Measurements from ENCODE around the gene SLC38A9.
A peak's percentile ranks its signal among the peaks of the same experiment; 100 is the strongest.
"Not testable (repeated sequence)": the region's sequence is repeated elsewhere in the genome, so short reads cannot be mapped to it uniquely, and the experiment has no call there.

The SLC38A9 gene

GRCh38 chr5:55712023-55712859 lies at the start of gene SLC38A9:
Gene SLC38A9, minus strand, starts transcription at chr5:55712324. Its CDS starts 14,366 bp downstream, at chr5:55697958.
- peak; percentile 89 for DNase-seq (ENCODE audit: low read depth)

- not testable (repeated sequence) for DNase-seq (ENCODE audit: low read depth)
These were observed 49.6 kb upstream of the SLC38A9 start for GRCh38 chr5:55761721-55762120.

- no peak for DNase-seq (ENCODE audit: low read depth)
These were observed 46.6 kb upstream of the SLC38A9 start for GRCh38 chr5:55758714-55759113.

GRCh38 chr5:55758231-55758630 lies 46.1 kb upstream of the SLC38A9 start:
- DNase-seq (ENCODE audit: low read depth): no peak

- no peak for DNase-seq (ENCODE audit: low read depth)
These were observed 38.4 kb upstream of the SLC38A9 start for GRCh38 chr5:55750499-55750898.

- DNase-seq (ENCODE audit: low read depth): no peak
These were observed 37.9 kb upstream of the SLC38A9 start for GRCh38 chr5:55750063-55750462.

- DNase-seq (ENCODE audit: low read depth): no peak
These were observed 37.3 kb upstream of the SLC38A9 start for GRCh38 chr5:55749387-55749786.

GRCh38 chr5:55747778-55748318 lies 35.7 kb upstream of the SLC38A9 start:
- DNase-seq (ENCODE audit: low read depth): no peak

- no peak for DNase-seq (ENCODE audit: low read depth)
These were observed 30.7 kb upstream of the SLC38A9 start for GRCh38 chr5:55742778-55743177.

GRCh38 chr5:55737793-55738192 lies 25.7 kb upstream of the SLC38A9 start, which contains the start of gene DDX4:
Gene DDX4, plus strand, starts transcription at chr5:55738061. Its CDS starts 903 bp downstream, at chr5:55738964.
- DNase-seq (ENCODE audit: low read depth): no peak

GRCh38 chr5:55734658-55735057 lies 22.5 kb upstream of the SLC38A9 start:
- DNase-seq (ENCODE audit: low read depth): no peak

GRCh38 chr5:55732585-55732984 lies 20.5 kb upstream of the SLC38A9 start:
- no peak for DNase-seq (ENCODE audit: low read depth)

GRCh38 chr5:55731848-55732247 lies 19.7 kb upstream of the SLC38A9 start:
- no peak for DNase-seq (ENCODE audit: low read depth)

GRCh38 chr5:55724281-55724680 lies 12.2 kb upstream of the SLC38A9 start:
- no peak for DNase-seq (ENCODE audit: low read depth)

- DNase-seq (ENCODE audit: low read depth): no peak
These were observed 8.1 kb upstream of the SLC38A9 start for GRCh38 chr5:55720188-55720703.

- not testable (repeated sequence) for DNase-seq (ENCODE audit: low read depth)
These were observed 6.9 kb upstream of the SLC38A9 start for GRCh38 chr5:55719026-55719425.

- no peak for DNase-seq (ENCODE audit: low read depth)
These were observed 3.5 kb upstream of the SLC38A9 start for GRCh38 chr5:55715519-55716078.

- DNase-seq (ENCODE audit: low read depth): no peak
These were observed 2.6 kb upstream of the SLC38A9 start for GRCh38 chr5:55714749-55715148.

- DNase-seq (ENCODE audit: low read depth): no peak
These were observed 2.2 kb upstream of the SLC38A9 start for GRCh38 chr5:55714339-55714738.

- DNase-seq (ENCODE audit: low read depth): no peak
These were observed 1.7 kb upstream of the SLC38A9 start for GRCh38 chr5:55713871-55714270.

GRCh38 chr5:55711507-55712022 lies 559 bp downstream of the SLC38A9 start:
- no peak for DNase-seq (ENCODE audit: low read depth)

GRCh38 chr5:55708732-55709131 lies 3.4 kb downstream of the SLC38A9 start:
- DNase-seq (ENCODE audit: low read depth): no peak

GRCh38 chr5:55706230-55706629 lies 5.9 kb downstream of the SLC38A9 start:
- DNase-seq (ENCODE audit: low read depth): no peak
